Neutrophil (primary cell): ENCODE measurements around the gene PDLIM5.

Experiments
- H3K27ac ChIP-seq: fragments of 200-600 bp; sonication (generic); 2 replicates; pipeline ENCODE4 v1.5.1; 2016; ENCODE audit warnings: mild to moderate bottlenecking, moderate library complexity
- H3K27me3 ChIP-seq: fragments of 200-600 bp; sonication (generic); 2 replicates; pipeline ENCODE4 v1.6.0; 2016; ENCODE audit warnings: mild to moderate bottlenecking
- H3K36me3 ChIP-seq: fragments of 200-600 bp; sonication (generic); 2 replicates; pipeline ENCODE4 v1.5.1; 2017
- H3K4me1 ChIP-seq, 2 experiments: fragments of 200-600 bp in 1 of 2; sonication (generic) in 1 of 2; 1 replicate in 1 of 2; 2 replicates in 1 of 2; pipeline versions ENCODE4 v1.5.1 to v1.6.1; 2013 to 2016; ENCODE audit warnings: low read depth in 1 of 2, low read length in 1 of 2, mild to moderate bottlenecking in 1 of 2, moderate library complexity in 1 of 2; ENCODE audit not compliant: control insufficient read depth in 1 of 2, insufficient read depth in 1 of 2
- H3K4me3 ChIP-seq, 2 experiments: fragments of 200-600 bp in 1 of 2; sonication (generic) in 1 of 2; 1 replicate in 1 of 2; 2 replicates in 1 of 2; pipeline ENCODE4 v1.5.1; 2013 to 2016; ENCODE audit warnings: low read depth in 1 of 2, low read length in 1 of 2, mild to moderate bottlenecking in 1 of 2, moderate library complexity in 1 of 2
- H3K9me3 ChIP-seq: fragments of 200-600 bp; sonication (generic); 2 replicates; pipeline ENCODE4 v1.5.1; 2016
- CTCF ChIP-seq: fragments of 200-600 bp; sonication (generic); IDR thresholded peaks from 2 replicates; pipeline ENCODE4 v1.5.1; 2016; ENCODE audit warnings: antibody characterized with exemption

Gene PDLIM5

GRCh38 chr4:94530073-94530472 lies 78.3 kb downstream of the PDLIM5 start:
- no peak overlapping the region for H3K27ac ChIP-seq
- no peak overlapping the region for H3K4me3 ChIP-seq
- no peaks in the 10 kb centered on the region for H3K27me3 ChIP-seq
- H3K36me3 ChIP-seq, result peaks cover 4% of the 10 kb centered on the region
- H3K4me1 ChIP-seq, result peaks cover 18 to 23% of the 10 kb centered on the region in 2 experiments
- TF ChIP-seq CTCF, result no peak
- H3K9me3 ChIP-seq, result no peaks in the 10 kb centered on the region

- peaks cover 23 to 33% of the 10 kb centered on the region in 2 experiments for H3K4me1 ChIP-seq
- no peak overlapping the region for H3K27ac ChIP-seq
Measured at GRCh38 chr4:94531991-94532789, 80.4 kb downstream of the PDLIM5 start.

GRCh38 chr4:94533405-94534223 lies 81.9 kb downstream of the PDLIM5 start:
- H3K4me3 ChIP-seq, result no peak overlapping the region
- peaks cover 23 to 33% of the 10 kb centered on the region in 2 experiments for H3K4me1 ChIP-seq
- no peaks in the 10 kb centered on the region for H3K27me3 ChIP-seq
- TF ChIP-seq CTCF, result no peak
- no peaks in the 10 kb centered on the region for H3K9me3 ChIP-seq
- H3K36me3 ChIP-seq, result no peaks in the 10 kb centered on the region
- H3K27ac ChIP-seq, result peak overlapping the region; percentile 61

More at GRCh38 chr4:94531991-94532789, 80.4 kb downstream of the PDLIM5 start:
- no peaks in the 10 kb centered on the region for H3K9me3 ChIP-seq
- H3K27me3 ChIP-seq, result no peaks in the 10 kb centered on the region
- no peak overlapping the region for H3K4me3 ChIP-seq
- no peak for TF ChIP-seq CTCF
- H3K36me3 ChIP-seq, result peaks cover 4% of the 10 kb centered on the region

- H3K27ac ChIP-seq, result peak overlapping the region; percentile 61
- H3K4me1 ChIP-seq, result peaks cover 23 to 33% of the 10 kb centered on the region in 2 experiments
- H3K36me3 ChIP-seq, result no peaks in the 10 kb centered on the region
- no peaks in the 10 kb centered on the region for H3K9me3 ChIP-seq
- H3K27me3 ChIP-seq, result no peaks in the 10 kb centered on the region
- TF ChIP-seq CTCF, result no peak
- H3K4me3 ChIP-seq, result no peak overlapping the region
Measured at GRCh38 chr4:94534401-94535312, 82.9 kb downstream of the PDLIM5 start.

- Histone ChIP-seq H3K27ac (no peak overlapping the region), H3K4me1 (peaks cover 23 to 33% of the 10 kb centered on the region in 2 experiments), H3K9me3 (no peaks in the 10 kb centered on the region), H3K27me3 (no peaks in the 10 kb centered on the region), H3K36me3 (no peaks in the 10 kb centered on the region), H3K4me3 (no peak overlapping the region)
- TF ChIP-seq CTCF, result no peak
Measured at GRCh38 chr4:94536049-94536448, 84.3 kb downstream of the PDLIM5 start.
